ENCODE measurements around the gene IVNS1ABP.

The IVNS1ABP gene

GRCh38 chr1:185345913-185346720, 29.1 kb upstream of the IVNS1ABP start:
- TF ChIP-seq, protein P1, sequence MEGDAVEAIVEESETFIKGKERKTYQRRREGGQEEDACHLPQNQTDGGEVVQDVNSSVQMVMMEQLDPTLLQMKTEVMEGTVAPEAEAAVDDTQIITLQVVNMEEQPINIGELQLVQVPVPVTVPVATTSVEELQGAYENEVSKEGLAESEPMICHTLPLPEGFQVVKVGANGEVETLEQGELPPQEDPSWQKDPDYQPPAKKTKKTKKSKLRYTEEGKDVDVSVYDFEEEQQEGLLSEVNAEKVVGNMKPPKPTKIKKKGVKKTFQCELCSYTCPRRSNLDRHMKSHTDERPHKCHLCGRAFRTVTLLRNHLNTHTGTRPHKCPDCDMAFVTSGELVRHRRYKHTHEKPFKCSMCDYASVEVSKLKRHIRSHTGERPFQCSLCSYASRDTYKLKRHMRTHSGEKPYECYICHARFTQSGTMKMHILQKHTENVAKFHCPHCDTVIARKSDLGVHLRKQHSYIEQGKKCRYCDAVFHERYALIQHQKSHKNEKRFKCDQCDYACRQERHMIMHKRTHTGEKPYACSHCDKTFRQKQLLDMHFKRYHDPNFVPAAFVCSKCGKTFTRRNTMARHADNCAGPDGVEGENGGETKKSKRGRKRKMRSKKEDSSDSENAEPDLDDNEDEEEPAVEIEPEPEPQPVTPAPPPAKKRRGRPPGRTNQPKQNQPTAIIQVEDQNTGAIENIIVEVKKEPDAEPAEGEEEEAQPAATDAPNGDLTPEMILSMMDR (IDR thresholded peaks at IDR 0.05; ENCODE audit: extremely low read depth, insufficient read depth, missing control alignments): no peak
- in situ Hi-C loops (cut with MboI; ENCODE audit: low pct_unique_long_range_greater_than_20kb, low sequenced_read_pairs, unreplicated experiment): no loop called here
- DNase-seq (ENCODE audit: low spot score): no peak

- in situ Hi-C loops (cut with MboI; ENCODE audit: low pct_unique_long_range_greater_than_20kb, low sequenced_read_pairs, unreplicated experiment): no loop called here
- no peak for DNase-seq (ENCODE audit: low spot score)
These were observed 26.3 kb upstream of the IVNS1ABP start for GRCh38 chr1:185343306-185343705.

DNA sequence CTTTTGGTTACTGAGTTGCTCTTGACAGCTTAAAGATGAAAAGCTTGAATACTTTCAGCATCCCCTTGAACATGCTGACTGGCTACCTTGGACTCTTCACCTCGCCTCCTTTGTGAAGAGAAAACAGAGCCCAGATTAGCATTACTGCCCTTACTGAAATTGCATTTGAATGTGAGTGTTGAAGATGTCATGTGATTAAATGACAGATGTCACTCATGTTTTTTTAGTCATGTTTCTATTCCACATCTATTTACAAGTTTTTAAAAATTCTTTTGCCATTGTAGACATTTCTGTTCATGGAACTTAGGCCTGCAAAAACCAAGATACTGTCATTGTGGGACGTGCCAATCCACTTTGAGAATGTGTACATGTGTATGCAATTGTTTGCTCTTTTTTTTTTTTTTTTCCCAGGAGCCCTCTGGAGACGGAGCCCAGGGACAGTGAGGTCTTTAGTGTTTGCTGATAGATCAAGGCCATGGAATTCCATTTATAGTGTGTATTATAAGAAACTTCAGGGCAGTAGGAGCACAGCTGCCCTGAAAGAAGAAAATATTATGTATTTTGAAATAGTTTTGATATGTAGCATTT, 25.7 kb upstream of the IVNS1ABP start:
- DNase-seq (ENCODE audit: low spot score): no peak
- TF ChIP-seq, protein P1 (IDR thresholded peaks at IDR 0.05; ENCODE audit: extremely low read depth, insufficient read depth, missing control alignments): no peak
- in situ Hi-C loops (cut with MboI; ENCODE audit: low pct_unique_long_range_greater_than_20kb, low sequenced_read_pairs, unreplicated experiment): no loop called here

More at GRCh38 chr1:185343306-185343705, 26.3 kb upstream of the IVNS1ABP start:
- TF ChIP-seq, protein P1 (IDR thresholded peaks at IDR 0.05; ENCODE audit: extremely low read depth, insufficient read depth, missing control alignments): no peak

DNA sequence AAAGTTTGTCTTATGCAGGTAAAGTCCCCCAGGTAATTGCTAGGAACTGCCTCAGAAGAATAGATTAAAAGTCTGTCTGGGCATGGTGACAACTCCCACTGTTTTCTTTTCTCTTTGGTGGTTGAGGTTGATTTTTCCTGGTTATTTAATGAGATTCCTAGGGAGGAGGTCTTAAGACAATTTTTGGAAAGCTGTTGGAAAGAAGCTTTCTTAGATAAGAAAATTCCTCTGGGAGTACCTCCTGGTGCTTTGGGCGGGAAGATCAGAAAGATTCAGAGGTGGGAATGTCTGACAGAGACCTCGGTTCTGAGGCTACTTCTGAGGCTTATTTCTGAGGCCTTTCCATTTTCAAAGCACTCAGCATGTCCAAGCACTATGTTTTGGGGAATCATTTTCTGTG, 25.0 kb upstream of the IVNS1ABP start:
- TF ChIP-seq, protein P1 (IDR thresholded peaks at IDR 0.05; ENCODE audit: extremely low read depth, insufficient read depth, missing control alignments): no peak
- no peak for DNase-seq (ENCODE audit: low spot score)
- in situ Hi-C loops (cut with MboI; ENCODE audit: low pct_unique_long_range_greater_than_20kb, low sequenced_read_pairs, unreplicated experiment): no loop called here

- TF ChIP-seq, protein P1 (IDR thresholded peaks at IDR 0.05; ENCODE audit: extremely low read depth, insufficient read depth, missing control alignments): no peak
- DNase-seq (ENCODE audit: low spot score): no peak
- in situ Hi-C loops (cut with MboI; ENCODE audit: low pct_unique_long_range_greater_than_20kb, low sequenced_read_pairs, unreplicated experiment): no loop called here
These were observed 24.2 kb upstream of the IVNS1ABP start for GRCh38 chr1:185341196-185341781.

DNA sequence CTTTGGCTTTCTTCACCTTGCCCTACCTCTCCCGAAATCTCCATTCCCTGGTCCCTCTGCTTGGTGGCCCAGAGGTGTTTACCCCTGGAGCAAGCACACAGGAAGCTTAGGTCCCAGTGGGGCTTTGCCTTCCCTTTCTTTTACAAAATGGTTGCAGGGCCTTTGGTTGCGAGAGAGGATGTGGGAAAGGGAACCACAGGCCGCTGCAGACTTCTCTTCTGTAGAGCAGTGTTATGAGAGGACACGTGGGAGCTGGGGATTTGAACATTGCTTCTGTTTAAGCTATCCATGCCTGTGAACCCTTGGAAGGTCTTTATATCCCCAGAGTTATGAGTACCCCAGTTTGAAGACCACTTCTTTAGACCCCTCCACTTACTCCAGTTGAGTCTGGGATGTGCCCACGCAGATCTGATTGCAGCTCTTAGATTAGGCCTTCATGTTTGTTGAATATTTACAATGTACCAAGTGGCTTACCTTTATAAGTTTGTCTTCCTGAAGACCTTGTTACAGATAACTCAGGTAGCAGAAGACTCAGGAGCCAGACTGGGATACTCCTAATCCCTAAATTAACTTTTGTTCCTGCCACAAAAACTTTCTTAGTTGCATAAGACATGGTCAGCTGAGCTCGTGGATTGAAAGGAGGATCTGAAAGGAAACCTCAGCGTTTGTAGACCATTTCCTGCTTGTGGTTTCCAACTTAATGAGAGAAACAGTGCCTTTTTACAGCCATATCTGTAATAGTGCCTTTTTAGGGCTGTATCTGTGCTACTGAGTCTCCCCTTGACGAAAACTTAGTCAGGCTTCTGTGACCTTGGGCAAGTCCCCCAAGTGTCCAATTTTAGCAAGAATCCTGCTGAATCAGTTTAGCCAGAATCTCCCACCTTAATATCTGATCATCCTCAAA, 21.9 kb upstream of the IVNS1ABP start:
- TF ChIP-seq, protein P1 (IDR thresholded peaks at IDR 0.05; ENCODE audit: extremely low read depth, insufficient read depth, missing control alignments): no peak
- in situ Hi-C loops (cut with MboI; ENCODE audit: low pct_unique_long_range_greater_than_20kb, low sequenced_read_pairs, unreplicated experiment): no loop called here
- DNase-seq (ENCODE audit: low spot score): peak; percentile 36
